Left forelimb (tissue), 1 donor: ENCODE data around the gene NPTXR.

Source experiments
- DNase-seq: peaks from one replicate; pipeline ENCODE4 v3.0.0-alpha.2; 2018; ENCODE audit warnings: low spot score

NPTXR gene

DNA sequence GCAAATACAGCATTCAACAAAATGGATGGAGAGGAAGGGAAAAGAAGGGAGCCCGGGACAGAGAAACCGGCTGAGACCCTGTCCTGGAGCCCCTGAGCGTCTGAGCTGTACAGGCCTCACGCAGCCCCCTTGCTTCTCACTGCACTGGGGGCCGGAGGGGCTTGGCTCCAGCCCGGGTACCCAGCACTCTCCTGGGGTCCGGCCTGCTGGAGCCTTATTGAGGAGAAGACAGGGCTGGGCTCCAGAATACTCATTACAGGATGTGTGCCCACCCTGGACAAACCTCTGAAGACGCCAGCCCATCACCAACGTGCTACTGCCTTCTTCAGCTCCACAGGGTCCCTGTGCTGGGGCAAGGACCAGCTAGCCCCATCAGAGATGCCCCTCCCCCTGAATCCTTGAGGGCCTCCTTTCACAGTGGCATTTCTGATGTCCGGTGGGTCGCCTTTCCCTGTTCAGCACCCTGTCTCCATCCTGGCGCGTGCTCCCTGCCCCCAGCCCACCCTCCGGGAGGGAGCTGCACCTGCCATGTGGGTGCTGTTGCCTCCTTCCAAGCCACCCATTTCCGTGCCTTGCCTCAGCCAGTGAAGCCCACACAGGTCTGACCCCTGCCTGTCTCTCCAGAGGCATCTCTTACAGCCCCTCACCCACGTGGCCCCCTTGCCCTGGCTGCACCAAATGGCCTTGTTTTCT is 73.4 kb downstream of the NPTXR start:
- no peak for DNase-seq
